ENCODE measurements around the gene HSCB. TPM values are rescaled to one million over a fixed set of nuclear protein-coding genes. Genes with fewer than 3 reads are reported as not detected.
"Not testable (repeated sequence)": the region's sequence is repeated elsewhere in the genome, so short reads cannot be mapped to it uniquely, and the experiment has no call there.

Gene HSCB
- total RNA-seq, 2 donors from 2014 or later, result 17.7 to 22.4 TPM

DNA sequence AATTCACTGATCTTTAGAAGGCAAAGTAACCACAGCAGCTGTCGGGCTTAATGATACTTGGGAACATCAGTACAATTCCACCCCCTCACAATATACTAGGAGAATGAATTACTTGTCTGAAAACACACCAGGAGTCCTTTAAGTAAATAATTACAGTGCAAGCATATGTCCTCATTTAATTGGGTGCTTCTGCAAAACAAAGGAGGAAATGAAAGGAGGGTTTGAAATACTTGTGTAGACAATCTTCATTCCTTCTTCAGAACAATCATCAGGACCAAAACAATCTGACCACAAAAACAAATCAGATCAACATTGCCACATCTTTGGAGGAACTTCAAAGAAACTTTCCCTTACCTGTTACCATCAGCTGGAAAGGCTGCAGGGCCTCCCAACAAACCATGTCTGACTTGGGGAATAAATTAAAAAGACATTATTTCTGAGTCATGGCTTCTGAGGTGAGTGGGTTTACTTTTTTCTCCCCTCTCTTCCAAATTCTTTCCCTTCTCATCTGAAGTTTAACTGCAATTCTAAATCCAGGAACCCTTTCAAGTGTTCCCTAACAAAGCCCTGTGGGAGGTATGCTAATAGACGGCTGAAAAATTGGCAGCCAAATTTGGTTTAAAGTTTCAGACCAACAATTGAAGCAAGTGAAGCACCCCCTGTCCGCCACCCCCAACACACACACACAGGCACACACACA is 18.2 kb downstream of the HSCB start:
- Mint-ChIP-seq H3K27me3 (ENCODE audit: insufficient read depth) (no peaks in the 10 kb centered on the region), H3K9me3 (peaks cover 13% of the 10 kb centered on the region), H3K36me3 (ENCODE audit: low read depth) (peaks cover 9% of the 10 kb centered on the region), H3K4me3 (peak overlapping the region; percentile 34), H3K27ac (peak overlapping the region; percentile 83), H3K4me1 (peaks cover 11% of the 10 kb centered on the region)
- no peak overlapping the region for H3K4me3 ChIP-seq (ENCODE audit: low read length)
- peak overlapping the region; percentile 20 for H3K9ac ChIP-seq (ENCODE audit: extremely low read depth, low read length, poor library complexity, severe bottlenecking)
- H3K9me3 ChIP-seq (ENCODE audit: control insufficient read depth, low read length), result peaks cover 9% of the 10 kb centered on the region
- TF ChIP-seq, protein P1, sequence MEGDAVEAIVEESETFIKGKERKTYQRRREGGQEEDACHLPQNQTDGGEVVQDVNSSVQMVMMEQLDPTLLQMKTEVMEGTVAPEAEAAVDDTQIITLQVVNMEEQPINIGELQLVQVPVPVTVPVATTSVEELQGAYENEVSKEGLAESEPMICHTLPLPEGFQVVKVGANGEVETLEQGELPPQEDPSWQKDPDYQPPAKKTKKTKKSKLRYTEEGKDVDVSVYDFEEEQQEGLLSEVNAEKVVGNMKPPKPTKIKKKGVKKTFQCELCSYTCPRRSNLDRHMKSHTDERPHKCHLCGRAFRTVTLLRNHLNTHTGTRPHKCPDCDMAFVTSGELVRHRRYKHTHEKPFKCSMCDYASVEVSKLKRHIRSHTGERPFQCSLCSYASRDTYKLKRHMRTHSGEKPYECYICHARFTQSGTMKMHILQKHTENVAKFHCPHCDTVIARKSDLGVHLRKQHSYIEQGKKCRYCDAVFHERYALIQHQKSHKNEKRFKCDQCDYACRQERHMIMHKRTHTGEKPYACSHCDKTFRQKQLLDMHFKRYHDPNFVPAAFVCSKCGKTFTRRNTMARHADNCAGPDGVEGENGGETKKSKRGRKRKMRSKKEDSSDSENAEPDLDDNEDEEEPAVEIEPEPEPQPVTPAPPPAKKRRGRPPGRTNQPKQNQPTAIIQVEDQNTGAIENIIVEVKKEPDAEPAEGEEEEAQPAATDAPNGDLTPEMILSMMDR (conservative IDR thresholded peaks at IDR 0.05), result no peak
- no peaks in the 10 kb centered on the region for H3K36me3 ChIP-seq (ENCODE audit: control insufficient read depth, insufficient read depth, low read length)
- no peaks in the 10 kb centered on the region for H3K27me3 ChIP-seq (ENCODE audit: control insufficient read depth, insufficient read depth, low read length, poor library complexity, severe bottlenecking)
- H3K4me1 ChIP-seq (ENCODE audit: control insufficient read depth, insufficient read depth, low read length), result peaks cover 4% of the 10 kb centered on the region
- peak overlapping the region; percentile 52 for H3K27ac ChIP-seq (ENCODE audit: low read depth, low read length)
- peak; percentile 68 for DNase-seq
- 50% methylated on average over 3 of the region's 3 CpGs; no CpG with 5 or more reads in 1 of the 2 experiments for WGBS, 2 experiments (ENCODE audit: insufficient coverage in 1 of 2, insufficient read length in 1 of 2)

DNA sequence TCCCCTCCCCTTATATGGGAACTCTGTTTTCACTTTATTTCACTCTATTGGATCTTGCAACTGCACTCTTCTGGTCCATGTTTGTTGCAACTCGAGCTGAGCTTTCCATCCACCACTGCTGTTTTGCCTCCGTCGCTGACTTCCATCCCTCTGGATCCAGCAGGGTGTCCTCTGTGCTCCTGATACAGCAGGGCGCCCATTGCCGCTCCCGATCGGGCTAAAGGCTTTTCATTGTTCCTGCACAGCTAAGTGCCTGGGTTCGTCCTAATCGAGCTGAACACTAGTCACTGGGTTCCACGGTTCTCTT is 19.6 kb downstream of the HSCB start:
- Mint-ChIP-seq H3K4me3 (no peak overlapping the region), H3K27ac (peak overlapping the region; percentile 56), H3K4me1 (peaks cover 11% of the 10 kb centered on the region), H3K9me3 (peaks cover 13% of the 10 kb centered on the region), H3K27me3 (ENCODE audit: insufficient read depth) (no peaks in the 10 kb centered on the region), H3K36me3 (ENCODE audit: low read depth) (peaks cover 9% of the 10 kb centered on the region)
- WGBS, 2 experiments (ENCODE audit: insufficient coverage in 1 of 2, insufficient read length in 1 of 2), result 92 to 98% methylated on average over 7 to 10 of the region's 10 CpGs
- Histone ChIP-seq H3K36me3 (ENCODE audit: control insufficient read depth, insufficient read depth, low read length) (no peaks in the 10 kb centered on the region), H3K27ac (ENCODE audit: low read depth, low read length) (no peak overlapping the region), H3K4me1 (ENCODE audit: control insufficient read depth, insufficient read depth, low read length) (peaks cover 4% of the 10 kb centered on the region), H3K9me3 (ENCODE audit: control insufficient read depth, low read length) (peaks cover 9% of the 10 kb centered on the region), H3K27me3 (ENCODE audit: control insufficient read depth, insufficient read depth, low read length, poor library complexity, severe bottlenecking) (no peaks in the 10 kb centered on the region), H3K4me3 (ENCODE audit: low read length) (no peak overlapping the region), H3K9ac (ENCODE audit: extremely low read depth, low read length, poor library complexity, severe bottlenecking) (no peak overlapping the region)
- peak; percentile 59 for DNase-seq
- TF ChIP-seq, protein P1 (conservative IDR thresholded peaks at IDR 0.05), result no peak

DNA sequence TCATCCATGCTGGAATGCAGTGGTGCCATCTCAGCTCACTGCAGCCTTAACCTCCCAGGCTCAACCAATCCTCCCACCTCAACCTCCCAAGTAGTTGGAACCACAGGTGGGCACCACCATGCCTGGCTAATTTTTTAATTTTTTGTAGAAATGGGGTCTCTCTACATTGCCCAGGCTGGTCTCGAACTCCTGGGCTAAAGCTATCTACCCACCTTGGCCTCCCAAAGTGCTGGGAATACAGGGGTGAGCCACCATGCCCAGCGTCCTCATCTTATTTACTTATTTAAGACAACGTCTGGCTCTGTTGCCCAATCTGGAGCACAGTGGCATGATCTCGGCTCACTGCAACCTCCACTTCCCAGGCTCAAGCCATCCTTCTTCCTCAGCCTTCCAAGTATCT is 20.2 kb downstream of the HSCB start:
- not testable (repeated sequence) for H3K27ac ChIP-seq (ENCODE audit: low read depth, low read length); H3K4me3 Mint-ChIP-seq; H3K9me3 ChIP-seq (ENCODE audit: control insufficient read depth, low read length); H3K4me3 ChIP-seq (ENCODE audit: low read length); H3K27me3 Mint-ChIP-seq (ENCODE audit: insufficient read depth); H3K4me1 ChIP-seq (ENCODE audit: control insufficient read depth, insufficient read depth, low read length); H3K36me3 ChIP-seq (ENCODE audit: control insufficient read depth, insufficient read depth, low read length); H3K27me3 ChIP-seq (ENCODE audit: control insufficient read depth, insufficient read depth, low read length, poor library complexity, severe bottlenecking); H3K9ac ChIP-seq (ENCODE audit: extremely low read depth, low read length, poor library complexity, severe bottlenecking); DNase-seq; H3K27ac Mint-ChIP-seq; H3K36me3 Mint-ChIP-seq (ENCODE audit: low read depth)
- 93 to 98% methylated on average over 4 of the region's 4 CpGs for WGBS, 2 experiments (ENCODE audit: insufficient coverage in 1 of 2, insufficient read length in 1 of 2)
- Mint-ChIP-seq H3K4me1 (peaks cover 11% of the 10 kb centered on the region), H3K9me3 (peaks cover 13% of the 10 kb centered on the region)

DNA sequence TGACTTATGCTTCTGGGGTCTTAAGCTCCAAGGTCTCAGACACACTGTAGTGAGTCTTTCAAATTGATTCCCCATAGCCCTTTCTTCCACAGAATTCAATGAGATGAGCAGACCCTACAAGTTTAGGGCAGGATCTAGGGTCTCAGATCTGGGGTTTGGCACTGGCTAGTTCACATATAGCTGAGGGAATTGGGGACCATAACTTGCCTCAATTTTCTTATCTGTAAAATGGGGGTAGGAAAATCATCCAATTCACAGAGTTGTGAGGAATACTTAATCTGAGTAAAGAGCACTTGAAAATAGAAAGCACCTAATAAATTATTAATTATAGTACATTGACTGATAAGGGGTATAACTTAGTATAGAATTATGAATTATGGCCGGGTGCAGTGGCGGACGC is 24.8 kb downstream of the HSCB start:
- Mint-ChIP-seq H3K27ac (no peak overlapping the region), H3K27me3 (ENCODE audit: insufficient read depth) (no peaks in the 10 kb centered on the region), H3K36me3 (ENCODE audit: low read depth) (no peaks in the 10 kb centered on the region), H3K4me1 (no peaks in the 10 kb centered on the region), H3K4me3 (no peak overlapping the region), H3K9me3 (peaks cover 12% of the 10 kb centered on the region)
- Histone ChIP-seq H3K9me3 (ENCODE audit: control insufficient read depth, low read length) (no peaks in the 10 kb centered on the region), H3K36me3 (ENCODE audit: control insufficient read depth, insufficient read depth, low read length) (no peaks in the 10 kb centered on the region), H3K4me3 (ENCODE audit: low read length) (no peak overlapping the region), H3K4me1 (ENCODE audit: control insufficient read depth, insufficient read depth, low read length) (no peaks in the 10 kb centered on the region), H3K27ac (ENCODE audit: low read depth, low read length) (no peak overlapping the region), H3K27me3 (ENCODE audit: control insufficient read depth, insufficient read depth, low read length, poor library complexity, severe bottlenecking) (no peaks in the 10 kb centered on the region), H3K9ac (ENCODE audit: extremely low read depth, low read length, poor library complexity, severe bottlenecking) (no peak overlapping the region)
- TF ChIP-seq, protein P1 (conservative IDR thresholded peaks at IDR 0.05), result no peak
- no peak for DNase-seq
- WGBS, 2 experiments (ENCODE audit: insufficient coverage in 1 of 2, insufficient read length in 1 of 2), result 90 to 98% methylated on average over 3 of the region's 3 CpGs

Data from endodermal cell (in vitro differentiated cells).